Amniotic epithelial cell (primary cell): ENCODE measurements around the gene CAMKMT.
A peak's percentile ranks its signal among the peaks of the same experiment; 100 is the strongest.

Experiments used
- DNase-seq: peaks from one replicate; pipeline ENCODE4 v3.0.0-alpha.2; 2010; ENCODE audit warnings: low read depth

CAMKMT gene

DNA sequence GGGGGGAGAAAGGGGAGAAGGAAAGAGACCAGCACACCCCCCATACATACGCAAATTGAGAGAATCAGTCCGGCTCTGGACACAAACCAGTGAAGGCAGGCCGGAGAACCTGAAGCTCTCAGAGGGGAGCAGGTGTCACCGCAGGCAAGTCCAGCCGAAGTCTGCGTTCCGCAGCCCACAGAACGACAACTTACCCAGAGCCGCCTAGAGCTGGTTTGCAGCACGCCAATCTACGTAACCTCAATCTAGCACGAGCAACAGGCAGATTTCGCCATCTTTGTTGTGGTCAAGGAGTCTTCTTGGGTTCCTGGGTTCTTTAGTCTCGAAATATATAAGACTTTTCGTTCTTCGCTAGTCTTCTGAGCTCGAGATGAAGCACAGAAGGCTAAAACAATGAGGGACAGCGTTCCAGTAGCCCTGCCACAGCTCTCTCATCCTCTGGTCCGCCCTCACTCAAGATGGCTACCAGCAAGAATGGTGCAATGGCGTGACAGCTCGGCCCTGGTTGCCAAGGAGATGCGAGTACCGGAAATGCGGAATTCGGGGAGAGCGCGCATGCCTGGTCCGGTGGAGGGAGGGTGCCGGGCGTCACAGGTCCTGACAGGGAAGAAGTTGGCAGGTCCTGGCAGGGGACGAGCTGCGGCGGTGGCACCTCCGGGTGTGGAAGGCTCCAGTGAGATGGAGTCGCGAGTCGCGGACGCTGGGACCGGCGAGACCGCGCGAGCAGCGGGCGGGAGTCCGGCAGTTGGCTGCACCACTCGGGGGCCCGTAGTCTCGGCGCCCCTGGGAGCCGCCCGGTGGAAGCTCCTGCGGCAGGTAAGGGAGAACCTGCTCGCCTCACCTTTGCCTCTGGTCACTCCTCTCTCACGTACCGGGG is at the start of gene CAMKMT, which contains the start of gene PREPL:
Gene CAMKMT (plus strand): TSS at position 618 of the 877 bp plus-strand sequence.
Gene PREPL (minus strand): TSS at position 165 of the 877 bp plus-strand sequence. CDS start 15,152 bp downstream, outside the sequence.
- peak; percentile 97 for DNase-seq

GRCh38 chr2:44314362-44314761 is 47.4 kb upstream of the CAMKMT start:
- peak; percentile 8 for DNase-seq

- no peak for DNase-seq
These were observed 45.8 kb upstream of the CAMKMT start for GRCh38 chr2:44315945-44316344.

DNA sequence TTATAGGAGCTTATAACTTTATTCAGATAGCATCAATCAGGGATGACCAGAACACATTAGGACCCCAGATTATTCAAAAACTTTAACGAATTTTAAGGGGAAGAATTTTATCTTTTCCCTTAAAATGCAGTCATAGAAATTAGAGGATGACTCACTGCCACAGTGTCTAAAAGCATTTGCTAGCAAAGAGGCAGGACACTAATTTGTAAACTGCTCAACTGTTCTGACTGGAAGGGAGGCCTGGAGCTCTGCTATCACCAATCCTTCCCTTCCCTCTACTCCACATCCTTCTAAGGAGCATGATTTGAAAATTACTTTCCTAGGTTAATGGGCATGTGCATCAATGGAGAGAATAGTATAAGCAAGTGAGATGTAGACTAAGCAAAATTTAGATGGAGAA is 40.9 kb upstream of the CAMKMT start:
- no peak for DNase-seq

DNA sequence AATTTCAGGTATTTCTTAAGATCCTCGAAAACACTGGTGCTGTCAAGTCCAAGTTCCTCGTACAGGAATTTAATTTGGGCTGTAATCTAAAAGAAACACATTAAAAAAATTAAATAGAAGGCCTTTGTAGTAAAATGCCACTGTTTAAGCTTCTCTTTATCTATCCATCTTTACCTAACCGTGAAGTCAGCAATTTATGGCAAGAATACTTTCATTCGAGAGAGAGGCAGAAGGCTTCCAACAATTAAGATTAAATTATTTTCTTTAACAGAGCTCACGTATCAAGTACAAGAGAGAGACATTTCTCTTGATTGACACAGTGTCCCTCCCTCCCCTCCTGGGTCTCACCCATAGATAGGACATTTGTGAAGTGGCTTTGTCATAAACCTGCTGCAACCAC is 40.4 kb upstream of the CAMKMT start:
- no peak for DNase-seq

GRCh38 chr2:44324971-44325426 is 36.7 kb upstream of the CAMKMT start:
- DNase-seq: peak; percentile 63

DNA sequence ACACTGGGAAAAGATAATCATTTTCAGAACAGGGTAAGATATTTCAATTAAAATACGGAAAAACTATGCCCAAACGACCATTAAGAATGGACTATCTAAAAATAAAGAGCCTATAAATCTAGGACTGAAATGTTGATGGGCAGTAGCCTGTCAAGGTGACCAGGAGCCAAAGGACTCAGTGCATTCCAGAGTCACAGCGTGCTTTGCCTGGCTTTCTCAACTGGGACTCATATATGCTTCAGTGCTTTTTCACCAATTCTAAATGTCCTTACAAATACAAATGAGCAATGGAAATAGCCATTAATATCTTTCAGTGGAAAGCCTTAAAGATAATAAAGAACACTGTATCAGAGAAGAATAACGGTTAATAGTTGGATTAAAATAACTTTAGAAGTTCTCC is 35.9 kb upstream of the CAMKMT start:
- DNase-seq: no peak

DNA sequence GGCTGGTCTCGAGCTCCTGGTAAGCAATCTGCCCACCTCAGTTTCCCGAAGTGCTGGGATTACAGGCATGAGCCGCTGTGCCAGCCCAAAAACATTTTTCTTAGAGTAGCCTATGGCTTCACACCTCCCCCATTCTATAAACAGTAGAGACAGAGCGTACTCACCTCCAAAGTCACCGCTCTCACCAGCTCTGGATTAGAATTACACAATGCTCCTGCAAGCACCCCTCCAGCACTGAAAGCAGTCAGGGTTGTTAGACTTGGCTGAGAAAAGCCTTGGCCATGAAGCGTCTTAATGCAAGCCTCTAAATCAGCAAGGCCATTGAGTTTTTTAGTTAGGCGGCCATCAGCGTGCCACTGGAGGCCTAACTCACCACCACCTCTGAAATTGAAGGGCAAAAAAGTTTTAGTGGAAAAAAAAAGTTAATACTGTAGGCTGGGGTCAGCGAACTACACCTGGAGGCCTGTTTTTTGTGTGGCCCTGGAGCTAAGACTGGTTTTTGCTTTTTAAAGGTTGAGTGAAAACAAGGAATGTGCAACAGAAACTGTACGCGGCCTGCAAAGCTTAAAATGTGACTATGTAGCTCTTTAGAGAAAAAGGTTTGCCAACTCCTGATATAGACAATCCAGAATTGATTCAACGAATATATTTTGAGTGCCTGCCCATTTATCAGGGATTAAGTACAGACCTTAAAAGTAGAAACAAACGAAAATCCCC is 35.0 kb upstream of the CAMKMT start:
- no peak for DNase-seq

DNA sequence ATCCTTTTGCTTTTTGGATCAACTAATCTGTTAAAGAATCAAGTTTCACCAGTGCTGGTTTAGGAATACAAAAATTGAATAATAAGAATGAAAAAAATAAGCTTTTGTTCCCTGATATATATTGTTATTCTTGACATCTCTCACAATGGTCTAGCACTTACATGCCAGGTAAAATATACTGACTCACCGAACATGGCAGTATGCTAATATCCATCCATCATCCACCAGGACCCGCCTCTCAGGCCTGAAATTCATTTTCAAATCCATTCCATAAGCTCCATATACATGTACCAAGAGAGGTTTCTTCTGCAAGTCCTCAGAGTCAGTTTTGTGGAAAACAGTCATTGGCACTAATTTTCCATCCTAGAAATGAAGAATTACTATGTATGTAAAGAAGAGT is 33.0 kb upstream of the CAMKMT start:
- DNase-seq: no peak

DNA sequence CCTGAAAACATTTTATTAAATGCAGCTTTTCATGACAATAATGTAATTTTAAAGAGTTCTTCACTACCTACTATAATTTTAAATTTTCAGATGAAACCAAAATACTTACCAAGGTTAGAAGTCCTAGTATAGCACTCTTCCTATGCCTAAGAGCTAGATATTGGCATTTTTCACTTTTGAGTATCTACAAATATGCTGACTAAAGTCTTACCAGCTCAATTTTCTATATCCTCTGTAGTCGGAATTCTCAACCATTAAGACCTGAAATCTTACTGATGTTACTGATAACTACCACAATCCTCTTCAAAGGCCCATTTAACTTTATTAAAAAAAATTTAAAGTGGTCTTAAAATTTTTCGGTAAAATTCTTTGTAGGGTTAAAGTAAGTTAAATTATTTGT is 32.4 kb upstream of the CAMKMT start:
- DNase-seq: no peak

GRCh38 chr2:44330801-44331200 is 30.9 kb upstream of the CAMKMT start:
- peak; percentile 67 for DNase-seq

DNA sequence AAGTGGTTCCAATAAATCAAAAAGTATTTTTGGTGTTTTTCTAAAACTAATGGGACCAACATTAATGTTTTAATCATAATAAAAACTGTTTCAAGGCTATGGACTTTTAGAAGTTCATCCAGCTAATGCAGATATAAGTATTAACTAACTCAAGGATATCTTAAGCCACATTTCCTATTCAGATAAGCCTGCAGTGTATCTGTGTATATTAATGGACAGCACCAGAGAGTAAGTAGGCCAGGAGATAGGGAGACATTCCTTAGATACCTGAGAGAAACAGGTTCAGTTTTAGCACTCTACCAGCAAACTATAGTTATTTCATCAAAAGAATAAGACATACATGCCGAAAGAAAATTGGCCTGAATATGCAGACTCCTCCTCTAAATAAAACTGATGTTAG is 27.8 kb upstream of the CAMKMT start:
- DNase-seq: peak; percentile 63

DNA sequence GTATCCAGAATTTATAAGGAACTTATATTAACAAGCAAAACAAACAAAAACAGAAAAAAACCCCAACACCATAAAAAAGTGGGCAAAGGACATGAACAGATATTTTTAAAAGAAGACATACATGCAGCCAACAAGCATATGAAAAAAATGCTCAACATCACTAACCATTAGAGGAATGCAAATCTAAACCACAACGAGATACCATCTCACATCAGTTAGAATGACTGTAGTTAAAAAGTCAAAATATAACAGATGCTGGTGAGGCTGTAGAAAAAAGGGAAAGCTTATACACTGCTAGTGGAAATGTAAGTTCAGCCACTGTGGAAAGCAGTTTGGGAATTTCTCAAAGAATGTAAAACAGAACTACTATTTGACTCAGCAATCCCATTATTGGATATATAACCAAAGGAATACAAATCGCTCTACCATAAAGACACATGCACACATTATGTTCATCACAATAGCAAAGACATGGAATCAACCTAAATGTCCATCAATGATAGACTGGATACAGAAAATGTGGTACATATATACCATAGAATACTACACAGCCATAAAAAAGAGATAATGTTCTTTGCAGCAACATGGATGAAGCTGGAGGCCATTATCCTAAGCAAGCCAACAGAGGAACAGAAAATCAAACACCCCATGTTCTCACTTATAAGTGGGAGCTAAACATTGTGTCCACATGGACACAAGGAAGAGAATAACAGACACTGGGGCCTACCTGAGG is 25.8 kb upstream of the CAMKMT start:
- DNase-seq: peak; percentile 70

DNA sequence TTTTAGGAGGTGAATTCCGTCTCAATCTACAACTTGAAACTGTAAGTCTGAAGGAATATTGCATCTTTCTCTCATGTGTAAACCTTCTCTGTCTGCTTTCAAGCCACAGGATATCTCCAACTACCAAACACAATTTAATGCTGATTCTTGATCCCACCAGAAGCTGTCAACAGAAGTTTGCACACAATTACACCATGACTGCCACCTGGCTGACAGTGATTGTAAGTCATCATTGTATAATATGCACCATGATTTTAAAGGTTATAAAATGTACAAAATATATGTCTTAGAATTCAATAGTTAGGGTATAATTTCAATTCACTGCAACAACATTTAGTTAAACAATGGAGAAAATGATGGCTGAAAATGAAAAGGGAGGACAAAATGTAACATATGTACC is 18.9 kb upstream of the CAMKMT start:
- DNase-seq: peak; percentile 17

DNA sequence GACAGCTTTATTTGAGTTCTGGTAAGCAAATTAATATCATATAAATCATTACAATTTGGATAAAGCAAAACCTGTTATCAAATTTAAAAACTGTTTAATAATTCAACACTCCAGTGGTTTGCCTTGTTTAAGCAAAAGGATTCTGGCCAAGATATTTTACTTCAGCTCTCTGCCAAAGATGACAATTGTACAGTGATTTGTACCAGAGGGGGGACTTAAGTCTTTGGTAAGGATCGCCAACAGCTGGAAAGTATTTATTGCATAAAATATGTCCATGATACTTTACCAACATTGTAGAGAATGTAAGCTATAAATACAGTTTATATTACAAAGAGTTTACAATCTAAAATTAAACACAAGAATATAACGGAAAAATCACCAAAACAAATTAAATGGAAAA is 14.2 kb upstream of the CAMKMT start:
- no peak for DNase-seq

GRCh38 chr2:44348400-44348799 is 13.3 kb upstream of the CAMKMT start:
- DNase-seq: peak; percentile 21

GRCh38 chr2:44349506-44349905 is 12.2 kb upstream of the CAMKMT start:
- no peak for DNase-seq

DNA sequence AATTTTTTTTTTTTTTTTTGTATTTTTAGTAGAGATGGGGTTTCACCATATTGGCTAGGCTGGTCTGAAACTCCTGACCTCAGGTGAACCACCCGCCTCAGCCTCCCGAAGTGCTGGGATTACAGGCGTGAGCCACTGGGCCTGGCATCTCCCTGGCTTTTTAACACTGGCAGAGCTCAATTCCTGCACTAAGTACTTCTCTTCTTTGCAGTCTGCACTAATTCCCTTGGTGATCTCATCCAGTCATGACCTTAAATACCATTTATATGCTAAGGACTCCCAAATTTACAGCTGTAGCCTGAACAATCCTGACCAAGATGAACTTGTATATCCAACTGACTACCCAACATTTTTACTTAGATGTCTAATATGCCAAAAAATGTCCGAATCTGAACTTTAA is 10.7 kb upstream of the CAMKMT start:
- DNase-seq: peak; percentile 41

DNA sequence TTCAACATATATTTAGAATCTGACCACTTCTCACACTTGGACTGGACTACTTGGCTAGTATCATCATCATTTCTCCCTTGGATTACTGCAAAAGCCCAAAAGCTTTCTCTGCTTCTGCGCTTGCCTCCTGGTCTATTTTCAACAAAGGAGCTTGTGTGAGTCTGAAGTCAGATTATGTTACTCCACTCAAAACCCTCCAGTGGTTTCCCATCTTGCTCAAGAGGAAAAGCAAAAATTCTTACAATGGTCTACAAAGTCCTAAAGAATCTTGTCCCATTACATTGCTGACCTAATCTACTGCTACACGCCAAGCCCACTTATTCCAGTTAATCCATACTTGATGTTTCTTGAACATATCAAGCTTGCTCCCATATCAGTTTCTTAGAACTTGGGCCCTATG is 10.1 kb upstream of the CAMKMT start:
- DNase-seq: peak; percentile 79

DNA sequence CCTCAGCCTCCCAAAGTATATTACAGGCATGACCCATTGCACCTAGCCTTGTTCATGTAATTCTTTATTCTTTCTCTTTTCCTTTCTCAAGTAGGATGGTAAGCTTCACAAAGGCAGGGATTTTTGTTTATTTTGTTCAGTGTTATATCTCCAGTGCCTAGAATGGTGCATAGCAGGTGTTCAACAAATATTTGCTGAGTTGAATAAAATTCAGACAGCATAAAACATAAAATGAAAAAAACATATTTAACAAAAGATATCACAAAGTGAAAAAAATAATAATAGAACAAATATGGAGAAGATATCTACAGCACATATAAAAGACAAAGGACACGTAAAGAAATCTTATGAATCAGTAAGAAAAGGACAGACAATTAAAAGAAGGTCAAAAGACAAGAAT is 9.2 kb upstream of the CAMKMT start:
- no peak for DNase-seq

- DNase-seq: no peak
These were observed 7.0 kb upstream of the CAMKMT start for GRCh38 chr2:44354761-44355160.

DNA sequence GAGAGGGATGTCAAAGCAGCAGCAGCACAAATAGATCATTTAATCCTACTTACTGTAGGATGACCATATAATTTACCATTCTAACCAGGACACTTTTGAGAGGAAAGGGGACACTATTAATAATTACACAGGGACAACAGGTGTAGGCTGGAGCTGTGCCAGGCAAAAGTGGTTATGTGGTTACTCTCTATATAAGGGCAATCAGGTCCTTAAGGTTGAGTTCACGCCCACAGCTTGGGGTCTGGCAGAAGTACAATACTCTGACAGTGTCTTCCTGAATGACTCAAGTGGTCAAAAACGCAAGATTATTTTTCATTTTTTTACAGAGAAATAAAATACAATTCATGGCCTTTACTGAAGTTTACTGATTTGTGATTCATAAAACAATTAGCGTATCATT is 3.2 kb upstream of the CAMKMT start:
- peak; percentile 55 for DNase-seq
